GM23338 (cell line): Measurements from ENCODE around the gene TOX2. TPM values are rescaled to one million over a fixed set of nuclear protein-coding genes. Genes with fewer than 3 reads are reported as not detected.

ENCODE experiments used
- ATAC-seq: fragments of 200-7000 bp; cut with Tn5 transposase; 3 replicates; pipeline ENCODE4 v1.9.1; 2020
- DNase-seq: peaks from one replicate; pipeline ENCODE4 v3.0.0-alpha.2; 2015; ENCODE audit warnings: low spot score
- H2AFZ ChIP-seq: fragments of 200-600 bp; sonication (generic); 2 replicates; pipeline ENCODE4 v1.8.0; 2016; ENCODE audit warnings: antibody characterized with exemption, mild to moderate bottlenecking, moderate library complexity
- H3F3A ChIP-seq: fragments of 200-600 bp; sonication (generic); replicated peaks from 2 replicates; pipeline ENCODE4 v1.8.0; 2017; ENCODE audit warnings: antibody characterized with exemption, mixed run types, low read depth
- H3K27ac ChIP-seq: fragments of 200-600 bp; sonication (generic); 2 replicates; pipeline ENCODE4 v1.6.1; 2016; ENCODE audit warnings: low read depth
- H3K27me3 ChIP-seq: fragments of 200-600 bp; sonication (generic); 2 replicates; pipeline ENCODE4 v1.8.0; 2016; ENCODE audit warnings: mild to moderate bottlenecking, mixed run types, moderate library complexity; ENCODE audit not compliant: insufficient read depth
- H3K36me3 ChIP-seq: fragments of 200-600 bp; sonication (generic); 2 replicates; pipeline ENCODE4 v1.8.0; 2016; ENCODE audit warnings: mild to moderate bottlenecking; ENCODE audit not compliant: insufficient read depth
- H3K4me1 ChIP-seq: fragments of 200-600 bp; sonication (generic); 2 replicates; pipeline ENCODE4 v1.8.0; 2016; ENCODE audit warnings: mild to moderate bottlenecking, moderate library complexity; ENCODE audit not compliant: insufficient read depth
- H3K4me2 ChIP-seq: fragments of 200-600 bp; sonication (generic); 2 replicates; pipeline ENCODE4 v1.7.1; 2017; ENCODE audit warnings: mixed run types
- H3K4me3 ChIP-seq: fragments of 200-600 bp; sonication (generic); 2 replicates; pipeline ENCODE4 v1.6.1; 2016; ENCODE audit warnings: mixed run types
- H3K79me2 ChIP-seq: fragments of 200-600 bp; sonication (generic); replicated peaks from 2 replicates; pipeline ENCODE4 v1.8.0; 2017; ENCODE audit warnings: mild to moderate bottlenecking; ENCODE audit not compliant: insufficient read depth
- H3K9me2 ChIP-seq: fragments of 200-600 bp; sonication (generic); 2 replicates; pipeline ENCODE4 v1.8.0; 2017; ENCODE audit not compliant: insufficient read depth
- H4K20me1 ChIP-seq: fragments of 200-600 bp; sonication (generic); replicated peaks from 2 replicates; pipeline ENCODE4 v1.8.0; 2017; ENCODE audit warnings: mild to moderate bottlenecking; ENCODE audit not compliant: insufficient read depth
- H3K27ac Mint-ChIP-seq: 2 replicates; pipeline ENCODE4 v1.8.0; 2020; ENCODE audit warnings: inconsistent platforms, mild to moderate bottlenecking, moderate library complexity, mixed read lengths
- H3K27me3 Mint-ChIP-seq: 3 replicates; pipeline ENCODE4 v1.8.0; 2022; ENCODE audit warnings: low read depth, mild to moderate bottlenecking, moderate library complexity, mixed read lengths, inconsistent platforms; ENCODE audit not compliant: insufficient read depth, poor library complexity
- H3K36me3 Mint-ChIP-seq: 3 replicates; pipeline ENCODE4 v1.8.0; 2021; ENCODE audit warnings: low read depth, mild to moderate bottlenecking, inconsistent platforms, moderate library complexity, mixed read lengths
- H3K4me1 Mint-ChIP-seq: 3 replicates; pipeline ENCODE4 v1.8.0; 2020; ENCODE audit warnings: mild to moderate bottlenecking, inconsistent platforms, mixed read lengths
- H3K4me3 Mint-ChIP-seq: 3 replicates; pipeline ENCODE4 v1.8.0; 2021; ENCODE audit warnings: moderate library complexity, mild to moderate bottlenecking, inconsistent platforms, mixed read lengths
- H3K9me3 Mint-ChIP-seq: 3 replicates; pipeline ENCODE4 v1.8.0; 2020; ENCODE audit warnings: moderate library complexity, mild to moderate bottlenecking, inconsistent platforms, mixed read lengths
- CREB1 ChIP-seq: fragments of 250-450 bp; sonication (Bioruptor Pico); IDR thresholded peaks from 2 replicates; pipeline ENCODE4 v1.5.0; 2020; ENCODE audit warnings: low read depth, mild to moderate bottlenecking, moderate library complexity
- EZH2 ChIP-seq: fragments of 200-600 bp; sonication (generic); IDR thresholded peaks from one replicate; pipeline ENCODE4 v1.8.0; 2017; ENCODE audit warnings: antibody characterized with exemption, mild to moderate bottlenecking, low read depth; ENCODE audit not compliant: unreplicated experiment
- EZH2phosphoT487 ChIP-seq: fragments of 200-600 bp; sonication (generic); IDR thresholded peaks from one replicate; pipeline ENCODE4 v1.8.1; 2018; ENCODE audit warnings: antibody characterized with exemption; ENCODE audit not compliant: unreplicated experiment
- JUNB ChIP-seq: IDR thresholded peaks from one replicate; pipeline ENCODE4 v1.6.1; 2016; ENCODE audit warnings: antibody characterized with exemption; ENCODE audit not compliant: unreplicated experiment
- POLR2AphosphoS5 ChIP-seq: IDR thresholded peaks from 2 replicates; pipeline ENCODE4 v1.6.1; 2016; ENCODE audit warnings: antibody characterized with exemption, low read depth
- STAT1 ChIP-seq: IDR thresholded peaks from one replicate; pipeline ENCODE4 v1.6.1; 2016; ENCODE audit warnings: antibody characterized with exemption; ENCODE audit not compliant: unreplicated experiment
- ZNF331 ChIP-seq: fragments of 250-450 bp; sonication (Bioruptor Pico); IDR thresholded peaks from 2 replicates; pipeline ENCODE4 v1.5.0; 2020; ENCODE audit warnings: low read depth, mild to moderate bottlenecking, moderate library complexity
- polyA plus RNA-seq: library from polyadenylated mRNA; unstranded; fragments of >200 nt; fragmentation: Nextera tagmentation; extraction: Ambion mirVana; gene quantifications from 2 replicates; pipeline ENCODE4 v1.2.1, GENCODE V29; 2016
- total RNA-seq: library from RNA; depleted of rRNA; stranded (reverse); fragments of >200 nt; shearing (Covaris generic); gene quantifications from 2 replicates; pipeline ENCODE4 v1.2.3, GENCODE V29; 2014
- TF ChIP-seq, protein P1 (sequence below): fragments of 250-450 bp; sonication (Bioruptor Pico); IDR thresholded peaks from 2 replicates; pipeline ENCODE4 v1.5.0; 2020; ENCODE audit warnings: mild to moderate bottlenecking, moderate library complexity
- TF ChIP-seq, protein P2 (sequence below): IDR thresholded peaks from 2 replicates; pipeline ENCODE4 v1.6.1; 2016; ENCODE audit warnings: antibody characterized with exemption
- TF ChIP-seq, protein P3 (sequence below), 2 experiments: fragments of 200-600 bp in 1 of 2; sonication (generic) in 1 of 2; conservative IDR thresholded peaks; 2 replicates each; pipeline versions ENCODE4 v1.5.1 to v1.6.1; 2016 to 2017; ENCODE audit warnings: antibody characterized with exemption in 2 of 2, low read depth in 2 of 2, mild to moderate bottlenecking in 2 of 2, moderate library complexity in 1 of 2

Gene TOX2
- total and polyA plus RNA-seq, 2 experiments from 2014 or later, result 1.4 to 1.5 TPM

DNA sequence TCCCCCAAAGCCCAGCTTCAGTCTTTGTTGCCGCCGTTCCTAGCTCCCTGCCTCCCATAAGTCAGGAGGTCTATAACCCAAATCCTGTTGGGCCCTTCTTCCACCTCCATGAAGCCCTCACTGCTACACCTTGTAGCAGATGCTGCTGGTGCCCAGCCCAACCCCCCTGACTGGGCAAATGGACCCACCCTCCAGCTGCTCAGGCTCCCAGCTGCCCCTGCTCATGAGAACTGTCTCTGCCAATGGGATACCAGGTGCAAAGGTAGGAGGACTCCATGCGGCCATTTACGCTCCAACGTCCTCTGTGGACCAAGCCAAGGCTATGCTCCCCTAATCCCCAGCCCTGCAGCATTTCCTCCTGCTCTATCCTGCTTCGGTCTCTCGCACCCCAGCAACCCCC, 200.5 kb downstream of the TOX2 start (continued):
- TF ChIP-seq, protein P1, sequence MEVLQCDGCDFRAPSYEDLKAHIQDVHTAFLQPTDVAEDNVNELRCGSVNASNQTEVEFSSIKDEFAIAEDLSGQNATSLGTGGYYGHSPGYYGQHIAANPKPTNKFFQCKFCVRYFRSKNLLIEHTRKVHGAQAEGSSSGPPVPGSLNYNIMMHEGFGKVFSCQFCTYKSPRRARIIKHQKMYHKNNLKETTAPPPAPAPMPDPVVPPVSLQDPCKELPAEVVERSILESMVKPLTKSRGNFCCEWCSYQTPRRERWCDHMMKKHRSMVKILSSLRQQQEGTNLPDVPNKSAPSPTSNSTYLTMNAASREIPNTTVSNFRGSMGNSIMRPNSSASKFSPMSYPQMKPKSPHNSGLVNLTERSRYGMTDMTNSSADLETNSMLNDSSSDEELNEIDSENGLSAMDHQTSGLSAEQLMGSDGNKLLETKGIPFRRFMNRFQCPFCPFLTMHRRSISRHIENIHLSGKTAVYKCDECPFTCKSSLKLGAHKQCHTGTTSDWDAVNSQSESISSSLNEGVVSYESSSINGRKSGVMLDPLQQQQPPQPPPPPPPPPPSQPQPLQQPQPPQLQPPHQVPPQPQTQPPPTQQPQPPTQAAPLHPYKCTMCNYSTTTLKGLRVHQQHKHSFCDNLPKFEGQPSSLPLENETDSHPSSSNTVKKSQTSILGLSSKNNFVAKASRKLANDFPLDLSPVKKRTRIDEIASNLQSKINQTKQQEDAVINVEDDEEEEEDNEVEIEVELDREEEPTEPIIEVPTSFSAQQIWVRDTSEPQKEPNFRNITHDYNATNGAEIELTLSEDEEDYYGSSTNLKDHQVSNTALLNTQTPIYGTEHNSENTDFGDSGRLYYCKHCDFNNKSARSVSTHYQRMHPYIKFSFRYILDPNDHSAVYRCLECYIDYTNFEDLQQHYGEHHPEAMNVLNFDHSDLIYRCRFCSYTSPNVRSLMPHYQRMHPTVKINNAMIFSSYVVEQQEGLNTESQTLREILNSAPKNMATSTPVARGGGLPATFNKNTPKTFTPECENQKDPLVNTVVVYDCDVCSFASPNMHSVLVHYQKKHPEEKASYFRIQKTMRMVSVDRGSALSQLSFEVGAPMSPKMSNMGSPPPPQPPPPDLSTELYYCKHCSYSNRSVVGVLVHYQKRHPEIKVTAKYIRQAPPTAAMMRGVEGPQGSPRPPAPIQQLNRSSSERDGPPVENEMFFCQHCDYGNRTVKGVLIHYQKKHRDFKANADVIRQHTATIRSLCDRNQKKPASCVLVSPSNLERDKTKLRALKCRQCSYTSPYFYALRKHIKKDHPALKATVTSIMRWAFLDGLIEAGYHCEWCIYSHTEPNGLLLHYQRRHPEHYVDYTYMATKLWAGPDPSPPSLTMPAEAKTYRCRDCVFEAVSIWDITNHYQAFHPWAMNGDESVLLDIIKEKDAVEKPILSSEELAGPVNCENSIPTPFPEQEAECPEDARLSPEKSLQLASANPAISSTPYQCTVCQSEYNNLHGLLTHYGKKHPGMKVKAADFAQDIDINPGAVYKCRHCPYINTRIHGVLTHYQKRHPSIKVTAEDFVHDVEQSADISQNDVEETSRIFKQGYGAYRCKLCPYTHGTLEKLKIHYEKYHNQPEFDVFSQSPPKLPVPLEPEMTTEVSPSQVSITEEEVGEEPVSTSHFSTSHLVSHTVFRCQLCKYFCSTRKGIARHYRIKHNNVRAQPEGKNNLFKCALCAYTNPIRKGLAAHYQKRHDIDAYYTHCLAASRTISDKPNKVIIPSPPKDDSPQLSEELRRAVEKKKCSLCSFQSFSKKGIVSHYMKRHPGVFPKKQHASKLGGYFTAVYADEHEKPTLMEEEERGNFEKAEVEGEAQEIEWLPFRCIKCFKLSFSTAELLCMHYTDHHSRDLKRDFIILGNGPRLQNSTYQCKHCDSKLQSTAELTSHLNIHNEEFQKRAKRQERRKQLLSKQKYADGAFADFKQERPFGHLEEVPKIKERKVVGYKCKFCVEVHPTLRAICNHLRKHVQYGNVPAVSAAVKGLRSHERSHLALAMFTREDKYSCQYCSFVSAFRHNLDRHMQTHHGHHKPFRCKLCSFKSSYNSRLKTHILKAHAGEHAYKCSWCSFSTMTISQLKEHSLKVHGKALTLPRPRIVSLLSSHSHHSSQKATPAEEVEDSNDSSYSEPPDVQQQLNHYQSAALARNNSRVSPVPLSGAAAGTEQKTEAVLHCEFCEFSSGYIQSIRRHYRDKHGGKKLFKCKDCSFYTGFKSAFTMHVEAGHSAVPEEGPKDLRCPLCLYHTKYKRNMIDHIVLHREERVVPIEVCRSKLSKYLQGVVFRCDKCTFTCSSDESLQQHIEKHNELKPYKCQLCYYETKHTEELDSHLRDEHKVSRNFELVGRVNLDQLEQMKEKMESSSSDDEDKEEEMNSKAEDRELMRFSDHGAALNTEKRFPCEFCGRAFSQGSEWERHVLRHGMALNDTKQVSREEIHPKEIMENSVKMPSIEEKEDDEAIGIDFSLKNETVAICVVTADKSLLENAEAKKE (CRISPR knock-in tag), result no peak
- no peak for TF ChIP-seq CREB1 (CRISPR knock-in tag)
- TF ChIP-seq, protein P2, sequence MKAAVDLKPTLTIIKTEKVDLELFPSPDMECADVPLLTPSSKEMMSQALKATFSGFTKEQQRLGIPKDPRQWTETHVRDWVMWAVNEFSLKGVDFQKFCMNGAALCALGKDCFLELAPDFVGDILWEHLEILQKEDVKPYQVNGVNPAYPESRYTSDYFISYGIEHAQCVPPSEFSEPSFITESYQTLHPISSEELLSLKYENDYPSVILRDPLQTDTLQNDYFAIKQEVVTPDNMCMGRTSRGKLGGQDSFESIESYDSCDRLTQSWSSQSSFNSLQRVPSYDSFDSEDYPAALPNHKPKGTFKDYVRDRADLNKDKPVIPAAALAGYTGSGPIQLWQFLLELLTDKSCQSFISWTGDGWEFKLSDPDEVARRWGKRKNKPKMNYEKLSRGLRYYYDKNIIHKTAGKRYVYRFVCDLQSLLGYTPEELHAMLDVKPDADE, result no peak

DNA sequence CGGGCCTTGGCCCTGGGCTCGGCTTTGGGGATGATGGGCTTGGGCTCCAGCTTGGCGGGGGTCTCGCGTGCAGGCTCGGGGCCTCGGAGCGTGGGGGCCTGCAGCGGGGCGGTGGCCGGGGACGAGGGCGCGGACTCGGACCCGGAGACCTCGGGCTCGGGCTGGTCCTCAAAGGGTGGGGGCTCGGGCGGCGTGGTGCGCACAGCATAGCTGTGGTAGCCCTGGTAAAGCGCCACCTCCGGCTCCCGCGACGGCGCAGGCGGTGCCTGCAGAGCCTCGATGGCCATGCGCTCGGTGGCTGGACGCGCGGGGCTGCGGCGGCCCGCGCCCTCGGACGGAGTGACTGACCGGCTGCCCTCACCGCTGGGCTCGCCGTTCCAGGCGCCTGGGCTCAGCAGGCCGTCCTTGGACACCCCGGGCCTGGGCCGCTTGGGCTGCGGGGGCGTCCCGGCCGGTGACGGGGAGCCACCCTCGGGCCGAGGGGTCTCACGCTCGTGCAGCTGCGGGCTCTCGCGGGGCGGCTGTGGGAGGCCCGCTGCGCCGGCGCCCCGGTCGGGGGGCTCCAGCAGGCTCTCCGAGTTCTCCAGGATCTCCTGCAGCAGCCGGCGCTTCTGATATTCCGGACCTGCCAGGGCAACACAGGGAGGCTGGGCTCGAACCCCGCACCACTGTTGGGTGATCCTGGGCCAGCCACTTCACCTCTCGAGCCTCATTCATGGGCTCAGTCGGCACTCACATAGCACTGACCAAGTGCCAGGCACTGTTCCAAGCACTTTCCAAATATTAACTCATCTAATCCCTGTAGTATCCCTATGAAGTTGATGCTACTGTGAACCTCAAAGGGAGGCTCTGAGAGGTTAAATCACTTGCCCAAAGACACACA, 201.4 kb downstream of the TOX2 start:
- H2AFZ ChIP-seq, result 0 out of 2 replicates have a peak overlapping the region, but pooled peaks have one; percentile 35
- no peak overlapping the region for H3K4me3 Mint-ChIP-seq
- no peak for TF ChIP-seq JUNB
- no peak for TF ChIP-seq EZH2phosphoT487
- TF ChIP-seq, protein P2, result no peak
- no peak for TF ChIP-seq EZH2
- TF ChIP-seq STAT1, result no peak
- TF ChIP-seq CREB1 (CRISPR knock-in tag), result no peak
- no peak for TF ChIP-seq ZNF331
- TF ChIP-seq POLR2AphosphoS5, result no peak
- TF ChIP-seq, protein P3, sequence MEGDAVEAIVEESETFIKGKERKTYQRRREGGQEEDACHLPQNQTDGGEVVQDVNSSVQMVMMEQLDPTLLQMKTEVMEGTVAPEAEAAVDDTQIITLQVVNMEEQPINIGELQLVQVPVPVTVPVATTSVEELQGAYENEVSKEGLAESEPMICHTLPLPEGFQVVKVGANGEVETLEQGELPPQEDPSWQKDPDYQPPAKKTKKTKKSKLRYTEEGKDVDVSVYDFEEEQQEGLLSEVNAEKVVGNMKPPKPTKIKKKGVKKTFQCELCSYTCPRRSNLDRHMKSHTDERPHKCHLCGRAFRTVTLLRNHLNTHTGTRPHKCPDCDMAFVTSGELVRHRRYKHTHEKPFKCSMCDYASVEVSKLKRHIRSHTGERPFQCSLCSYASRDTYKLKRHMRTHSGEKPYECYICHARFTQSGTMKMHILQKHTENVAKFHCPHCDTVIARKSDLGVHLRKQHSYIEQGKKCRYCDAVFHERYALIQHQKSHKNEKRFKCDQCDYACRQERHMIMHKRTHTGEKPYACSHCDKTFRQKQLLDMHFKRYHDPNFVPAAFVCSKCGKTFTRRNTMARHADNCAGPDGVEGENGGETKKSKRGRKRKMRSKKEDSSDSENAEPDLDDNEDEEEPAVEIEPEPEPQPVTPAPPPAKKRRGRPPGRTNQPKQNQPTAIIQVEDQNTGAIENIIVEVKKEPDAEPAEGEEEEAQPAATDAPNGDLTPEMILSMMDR (conservative IDR thresholded peaks at IDR 0.05; ENCODE audit: low read depth in 2 of 2), result no peak

More for the DNA sequence above, 201.4 kb downstream of the TOX2 start:
- H3K27ac ChIP-seq, result no peak overlapping the region
- no peaks in the 10 kb centered on the region for H4K20me1 ChIP-seq
- ATAC-seq, result peak; percentile 49
- no peaks in the 10 kb centered on the region for H3K9me2 ChIP-seq
- peaks cover 2% of the 10 kb centered on the region; the same call in 1 of the 3 replicates for H3K4me1 Mint-ChIP-seq
- H3K9me3 Mint-ChIP-seq, result no peaks in the 10 kb centered on the region
- no peaks in the 10 kb centered on the region for H3K4me1 ChIP-seq
- no peak overlapping the region for H3K4me3 ChIP-seq
- H3K27me3 Mint-ChIP-seq, result peaks cover 4% of the 10 kb centered on the region
- no peaks in the 10 kb centered on the region for H3K27me3 ChIP-seq
- H3K36me3 ChIP-seq, result no peaks in the 10 kb centered on the region
- H3K4me2 ChIP-seq, result 0 out of 2 replicates have a peak overlapping the region, but pooled peaks have one; percentile 1
- peak; percentile 31 for DNase-seq
- no peaks in the 10 kb centered on the region for H3K36me3 Mint-ChIP-seq
- H3K79me2 ChIP-seq, result no peaks in the 10 kb centered on the region
- no peak overlapping the region for H3K27ac Mint-ChIP-seq
- no peaks in the 10 kb centered on the region for H3F3A ChIP-seq
